NT2/D1 (cell line): ENCODE measurements around the gene EIF3I.
"Not testable (repeated sequence)": the region's sequence is repeated elsewhere in the genome, so short reads cannot be mapped to it uniquely, and the experiment has no call there.

ENCODE experiments used
- SUZ12 ChIP-seq: IDR thresholded peaks from 2 replicates; pipeline ENCODE4 v1.6.1; 2011; ENCODE audit not compliant: insufficient read length, insufficient read depth; ENCODE audit errors: extremely low read depth
- ZNF274 ChIP-seq: IDR thresholded peaks from 2 replicates; pipeline ENCODE4 v1.6.1; 2011; ENCODE audit warnings: mild to moderate bottlenecking, low read depth, low read length

- TF ChIP-seq SUZ12, ZNF274: not testable (repeated sequence)
These were observed 41.0 kb downstream of the EIF3I start for GRCh38 chr1:32263236-32263593.
